CD14-positive monocyte (primary cell): Measurements from ENCODE around the gene HMHB1. TPM values are rescaled to one million over a fixed set of nuclear protein-coding genes. Genes with fewer than 3 reads are reported as not detected.
A peak's percentile ranks its signal among the peaks of the same experiment; 100 is the strongest.

Experiments used
- DNase-seq, 3 donors: peaks; one replicate each; pipeline ENCODE4 v3.0.0-alpha.2; 2011 to 2022
- H2AFZ ChIP-seq: 2 replicates; pipeline ENCODE4 v1.6.0; 2012; ENCODE audit warnings: mild to moderate bottlenecking, low read depth, low read length, inconsistent platforms; ENCODE audit not compliant: insufficient read depth, poor library complexity, severe bottlenecking
- H3K27ac ChIP-seq, 2 donors: 1 replicate in 1 of 2; 2 replicates in 1 of 2; pipeline ENCODE4 v1.5.1; 2012 to 2013; ENCODE audit warnings: low read length in 2 of 2, control low read depth in 1 of 2, inconsistent platforms in 1 of 2, low read depth in 1 of 2, mild to moderate bottlenecking in 1 of 2
- H3K27me3 ChIP-seq, 2 donors: one replicate each; pipeline versions ENCODE4 v1.6.0 to v1.6.1; 2011 to 2013; ENCODE audit warnings: low read length in 2 of 2; ENCODE audit not compliant: control insufficient read depth in 2 of 2, insufficient read depth in 2 of 2
- H3K36me3 ChIP-seq, 2 donors: replicated peaks in 1 of 2; 1 replicate in 1 of 2; 2 replicates in 1 of 2; pipeline versions ENCODE4 v1.5.1 to v1.6.1; 2012 to 2013; ENCODE audit warnings: low read length in 2 of 2, control low read depth in 1 of 2, inconsistent platforms in 1 of 2, mild to moderate bottlenecking in 1 of 2; ENCODE audit not compliant: insufficient read depth in 2 of 2, control insufficient read depth in 1 of 2
- H3K4me1 ChIP-seq, 2 donors: 1 replicate in 1 of 2; 2 replicates in 1 of 2; pipeline versions ENCODE4 v1.5.1 to v1.6.1; 2012 to 2013; ENCODE audit warnings: low read length in 2 of 2, control low read depth in 1 of 2, inconsistent platforms in 1 of 2, mild to moderate bottlenecking in 1 of 2, moderate library complexity in 1 of 2; ENCODE audit not compliant: insufficient read depth in 2 of 2, control insufficient read depth in 1 of 2
- H3K4me2 ChIP-seq: replicated peaks from 2 replicates; pipeline ENCODE3; 2012; ENCODE audit warnings: low read length, moderate library complexity, mild to moderate bottlenecking; ENCODE audit not compliant: poor library complexity, severe bottlenecking; ENCODE audit errors: extremely low read depth
- H3K4me3 ChIP-seq, 3 experiments: fragments of 200-600 bp in 1 of 3; sonication (generic) in 1 of 3; replicated peaks in 1 of 3; 1 replicate in 2 of 3; 2 replicates in 1 of 3; pipeline ENCODE4 v1.5.1; 2011 to 2013; ENCODE audit warnings: low read length in 3 of 3, mild to moderate bottlenecking in 3 of 3, control low read depth in 2 of 3, low read depth in 2 of 3, inconsistent platforms in 1 of 3, moderate library complexity in 1 of 3
- H3K79me2 ChIP-seq: 2 replicates; pipeline ENCODE4 v1.6.0; 2012; ENCODE audit warnings: mild to moderate bottlenecking, control low read depth, inconsistent platforms, low read length, moderate library complexity; ENCODE audit not compliant: insufficient read depth
- H3K9ac ChIP-seq: 2 replicates; pipeline ENCODE4 v1.6.0; 2017; ENCODE audit warnings: low read length, mild to moderate bottlenecking; ENCODE audit not compliant: insufficient read depth, poor library complexity, severe bottlenecking
- H3K9me3 ChIP-seq, 2 donors: replicated peaks in 1 of 2; 1 replicate in 1 of 2; 2 replicates in 1 of 2; pipeline versions ENCODE4 v1.5.1 to v1.6.1; 2012 to 2013; ENCODE audit warnings: low read length in 2 of 2, control low read depth in 1 of 2; ENCODE audit not compliant: control insufficient read depth in 1 of 2, insufficient read depth in 1 of 2
- H4K20me1 ChIP-seq: 2 replicates; pipeline ENCODE4 v1.6.0; 2012; ENCODE audit warnings: mild to moderate bottlenecking, low read length, control low read depth, moderate library complexity; ENCODE audit not compliant: insufficient read depth
- H3K27ac Mint-ChIP-seq, 7 donors: one replicate each; pipeline ENCODE4 v1.8.0; 2020; ENCODE audit warnings: mild to moderate bottlenecking in 7 of 7, mixed read lengths in 7 of 7, moderate library complexity in 6 of 7, inconsistent platforms in 2 of 7
- H3K27me3 Mint-ChIP-seq, 3 donors: one replicate each; pipeline ENCODE4 v1.8.0; 2021 to 2022; ENCODE audit warnings: low read depth in 3 of 3, mild to moderate bottlenecking in 3 of 3, mixed read lengths in 3 of 3, moderate library complexity in 3 of 3, inconsistent platforms in 1 of 3
- H3K36me3 Mint-ChIP-seq, 2 donors: one replicate each; pipeline ENCODE4 v1.8.0; 2020; ENCODE audit warnings: mixed read lengths in 2 of 2, inconsistent platforms in 1 of 2, mild to moderate bottlenecking in 1 of 2
- H3K4me1 Mint-ChIP-seq: one replicate; pipeline ENCODE4 v1.8.0; 2020; ENCODE audit warnings: mild to moderate bottlenecking, mixed read lengths
- H3K4me3 Mint-ChIP-seq, 2 donors: one replicate each; pipeline ENCODE4 v1.8.0; 2020; ENCODE audit warnings: mild to moderate bottlenecking in 2 of 2, mixed read lengths in 2 of 2, moderate library complexity in 1 of 2
- H3K9me3 Mint-ChIP-seq, 7 donors: one replicate each; pipeline ENCODE4 v1.8.0; 2020 to 2022; ENCODE audit warnings: mixed read lengths in 7 of 7, mild to moderate bottlenecking in 6 of 7, moderate library complexity in 6 of 7, inconsistent platforms in 2 of 7
- WGBS: methylation state at CpG from one replicate; pipeline ENCODE4 v1.1.5; 2013; ENCODE audit warnings: missing lambda C conversion rate; ENCODE audit not compliant: insufficient coverage; 5-methylcytosine and 5-hydroxymethylcytosine counted together
- intact Hi-C, 2 donors: fragments of 100-400 bp; cut with micrococcal nuclease; formaldehyde crosslinking; loops; one replicate each; pipeline versions ENCODE4 v1.15.0 to v1.15.1; 2023
- polyA plus RNA-seq, 3 donors: library from polyadenylated mRNA; depleted of rRNA in 1 of 3; unstranded in 2 of 3; stranded (reverse) in 1 of 3; fragments of 300-500 nt in 2 of 3; fragments of >200 nt in 1 of 3; fragmentation: Illumina TruSeq in 2 of 3; gene quantifications; 1 replicate in 2 of 3; 2 replicates in 1 of 3; pipeline ENCODE4 v1.2.3, GENCODE V29; 2012 to 2021
- TF ChIP-seq, protein P1 (sequence below): fragments of 200-600 bp; IDR thresholded peaks from one replicate; pipeline ENCODE4 v1.8.0; 2022; ENCODE audit warnings: antibody characterized with exemption, mild to moderate bottlenecking

HMHB1 gene
- polyA plus RNA-seq, 3 donors: not detected

DNA sequence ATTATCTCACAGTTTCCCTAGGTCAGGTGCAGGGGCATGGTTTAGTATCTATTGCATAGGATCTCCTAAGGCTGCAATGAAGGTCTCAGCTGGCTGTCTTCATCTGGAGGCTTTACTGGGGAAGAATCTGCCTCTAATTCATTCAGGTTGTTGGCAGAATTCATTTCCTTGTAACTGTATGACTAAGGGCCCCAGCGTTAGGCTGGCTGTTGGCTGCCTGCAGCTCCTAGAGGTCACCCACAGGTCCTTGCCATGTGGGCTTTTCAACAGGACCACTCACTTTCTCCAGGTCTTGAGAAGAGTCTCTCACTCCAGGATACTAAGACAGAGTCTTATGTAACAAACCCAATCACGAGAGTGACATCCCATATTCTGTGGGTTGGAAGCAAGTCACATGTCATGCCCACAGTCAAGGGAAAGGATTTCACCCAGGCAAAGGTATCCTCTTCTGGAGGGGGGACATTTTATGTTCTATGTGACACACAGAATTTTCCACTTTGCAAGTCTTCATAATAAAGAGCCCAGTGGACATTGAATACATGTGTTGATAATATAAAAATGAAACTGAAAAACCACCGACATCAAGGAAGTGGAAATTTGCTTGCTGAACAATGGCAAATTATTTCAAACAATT is 38.2 kb downstream of the HMHB1 start:
- WGBS: 38% methylated on average over 1 of the region's 3 CpGs
- H3K27me3 ChIP-seq: no peaks in the 10 kb centered on the region
- no peak overlapping the region for H3K4me3 ChIP-seq
- Mint-ChIP-seq H3K4me1 (peaks cover 6% of the 10 kb centered on the region), H3K4me3 (peak overlapping the region; percentile 35 to 54), H3K27ac (no peak overlapping the region), H3K27me3 (peaks cover 0 to 3% (median 2%) of the 10 kb centered on the region in 3 donors), H3K36me3 (no peaks in the 10 kb centered on the region), H3K9me3 (peaks cover 4 to 22% (median 9%) of the 10 kb centered on the region in 7 donors)
- H3K79me2 ChIP-seq: no peaks in the 10 kb centered on the region
- H3K9me3 ChIP-seq: peaks cover 0 to 9% of the 10 kb centered on the region in 2 donors
- intact Hi-C loops: no loop called here
- no peaks in the 10 kb centered on the region for H4K20me1 ChIP-seq
- no peaks in the 10 kb centered on the region for H3K36me3 ChIP-seq
- no peak overlapping the region for H3K9ac ChIP-seq
- H2AFZ ChIP-seq: no peak overlapping the region
- H3K27ac ChIP-seq: no peak overlapping the region
- DNase-seq: no peak
- TF ChIP-seq, protein P1, sequence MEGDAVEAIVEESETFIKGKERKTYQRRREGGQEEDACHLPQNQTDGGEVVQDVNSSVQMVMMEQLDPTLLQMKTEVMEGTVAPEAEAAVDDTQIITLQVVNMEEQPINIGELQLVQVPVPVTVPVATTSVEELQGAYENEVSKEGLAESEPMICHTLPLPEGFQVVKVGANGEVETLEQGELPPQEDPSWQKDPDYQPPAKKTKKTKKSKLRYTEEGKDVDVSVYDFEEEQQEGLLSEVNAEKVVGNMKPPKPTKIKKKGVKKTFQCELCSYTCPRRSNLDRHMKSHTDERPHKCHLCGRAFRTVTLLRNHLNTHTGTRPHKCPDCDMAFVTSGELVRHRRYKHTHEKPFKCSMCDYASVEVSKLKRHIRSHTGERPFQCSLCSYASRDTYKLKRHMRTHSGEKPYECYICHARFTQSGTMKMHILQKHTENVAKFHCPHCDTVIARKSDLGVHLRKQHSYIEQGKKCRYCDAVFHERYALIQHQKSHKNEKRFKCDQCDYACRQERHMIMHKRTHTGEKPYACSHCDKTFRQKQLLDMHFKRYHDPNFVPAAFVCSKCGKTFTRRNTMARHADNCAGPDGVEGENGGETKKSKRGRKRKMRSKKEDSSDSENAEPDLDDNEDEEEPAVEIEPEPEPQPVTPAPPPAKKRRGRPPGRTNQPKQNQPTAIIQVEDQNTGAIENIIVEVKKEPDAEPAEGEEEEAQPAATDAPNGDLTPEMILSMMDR: no peak
- H3K4me2 ChIP-seq: no peak overlapping the region
- no peaks in the 10 kb centered on the region for H3K4me1 ChIP-seq

DNA sequence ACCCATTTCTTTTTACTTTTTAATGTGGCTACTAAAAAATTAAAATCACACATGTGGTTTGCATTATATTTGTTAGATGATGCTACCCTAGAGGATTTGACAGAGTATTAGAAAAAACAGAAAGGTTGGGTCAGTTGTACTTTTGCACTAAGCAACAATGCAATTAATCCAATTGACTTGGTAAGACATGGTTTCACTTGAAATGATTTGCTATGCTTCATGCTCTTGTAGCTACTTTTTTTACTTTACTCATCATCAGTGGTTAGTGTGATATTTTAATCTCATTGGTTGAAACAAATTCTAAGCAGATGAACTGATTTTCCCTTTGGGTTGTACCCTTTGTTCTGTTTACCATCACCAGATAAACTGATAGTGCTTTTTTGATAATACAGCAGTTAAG is 39.4 kb downstream of the HMHB1 start:
- Mint-ChIP-seq H3K36me3 (no peaks in the 10 kb centered on the region), H3K9me3 (peaks cover 4 to 22% (median 13%) of the 10 kb centered on the region in 7 donors), H3K27me3 (peaks cover 0 to 3% (median 2%) of the 10 kb centered on the region in 3 donors), H3K4me1 (peaks cover 6% of the 10 kb centered on the region), H3K4me3 (no peak overlapping the region), H3K27ac (no peak overlapping the region)
- H3K79me2 ChIP-seq: no peaks in the 10 kb centered on the region
- H3K27me3 ChIP-seq: no peaks in the 10 kb centered on the region
- TF ChIP-seq, protein P1: no peak
- no peak overlapping the region for H3K4me2 ChIP-seq
- no peak overlapping the region for H3K4me3 ChIP-seq
- H2AFZ ChIP-seq: no peak overlapping the region
- intact Hi-C loops: no loop called here
- H4K20me1 ChIP-seq: no peaks in the 10 kb centered on the region
- no peak for DNase-seq
- H3K9me3 ChIP-seq: peaks cover 0 to 9% of the 10 kb centered on the region in 2 donors
- no peaks in the 10 kb centered on the region for H3K4me1 ChIP-seq
- no peak overlapping the region for H3K9ac ChIP-seq
- H3K27ac ChIP-seq: no peak overlapping the region
- no peaks in the 10 kb centered on the region for H3K36me3 ChIP-seq
